HG03575 (cell line): ENCODE results near the gene AKIRIN2.

Experiments
- ATAC-seq: cut with Tn5 transposase; IDR thresholded peaks from one replicate; pipeline ENCODE4 v1.9.1; 2021; ENCODE audit not compliant: unreplicated experiment, insufficient number of reproducible peaks, low FRiP score; ENCODE audit errors: extremely low read depth

Gene AKIRIN2

DNA sequence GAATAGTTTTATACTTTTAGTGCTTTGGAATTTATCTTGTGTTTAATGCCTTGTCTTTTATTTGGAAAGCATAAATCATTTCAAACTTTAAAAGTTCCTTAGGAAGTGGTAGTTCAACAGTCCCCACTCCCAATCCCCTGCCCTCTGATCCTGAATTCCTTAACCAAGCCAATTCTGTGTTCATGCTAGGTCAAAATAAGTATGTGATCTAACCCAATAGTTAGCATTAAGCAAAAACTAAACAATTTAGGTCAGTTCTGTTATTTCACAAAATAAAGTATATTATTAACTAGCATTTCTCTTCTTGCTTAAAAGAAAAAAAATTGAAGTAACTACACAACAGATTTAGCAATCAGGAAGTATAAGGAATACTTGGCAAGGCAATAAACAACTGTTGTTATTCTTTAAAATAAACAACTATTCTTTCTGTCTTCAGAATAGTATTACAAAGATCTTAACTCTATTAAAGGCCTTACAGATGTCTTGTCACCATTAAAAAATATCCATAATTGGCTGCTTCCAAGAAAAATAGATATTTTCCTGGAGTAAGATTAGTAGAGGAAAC, 37.0 kb downstream of the AKIRIN2 start:
- ATAC-seq: no peak

DNA sequence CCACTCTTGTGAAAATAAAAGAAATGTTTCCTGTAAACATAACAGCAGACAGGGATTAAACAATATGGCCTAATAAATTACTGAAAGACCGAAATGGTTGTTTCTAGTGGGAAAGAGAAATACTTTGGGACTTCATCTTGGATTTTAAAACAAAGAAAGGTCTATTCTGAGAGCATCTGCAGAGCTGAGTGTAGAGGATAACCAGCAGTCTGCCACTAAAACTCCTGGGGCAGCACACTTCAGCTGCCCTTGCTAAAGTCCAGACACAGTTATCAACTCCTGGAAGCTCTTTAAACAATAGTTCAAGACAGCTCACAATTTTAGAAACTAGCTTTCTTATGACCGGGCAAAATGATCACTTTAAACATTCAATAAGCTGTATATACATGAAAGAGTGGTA, 38.6 kb downstream of the AKIRIN2 start:
- ATAC-seq: no peak

DNA sequence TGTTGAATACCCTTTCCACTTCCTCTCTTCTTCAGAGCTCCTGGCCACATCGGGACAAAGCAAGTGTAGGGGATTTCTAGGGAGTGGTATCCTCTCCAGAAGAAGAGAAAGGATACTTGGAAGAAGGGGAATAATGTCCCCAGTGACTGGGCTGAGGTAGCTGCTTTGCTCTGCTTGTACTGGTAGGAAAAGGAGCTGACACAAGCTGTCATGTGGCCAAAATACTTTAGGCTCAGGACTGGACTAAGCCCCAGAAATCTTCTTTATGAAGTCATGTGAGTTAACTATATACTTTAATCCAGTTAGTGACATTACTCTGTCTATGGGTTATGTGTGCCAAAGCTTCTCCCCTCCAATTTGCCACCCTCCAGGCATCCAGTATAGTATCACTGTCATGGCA, 40.5 kb downstream of the AKIRIN2 start:
- ATAC-seq: no peak

DNA sequence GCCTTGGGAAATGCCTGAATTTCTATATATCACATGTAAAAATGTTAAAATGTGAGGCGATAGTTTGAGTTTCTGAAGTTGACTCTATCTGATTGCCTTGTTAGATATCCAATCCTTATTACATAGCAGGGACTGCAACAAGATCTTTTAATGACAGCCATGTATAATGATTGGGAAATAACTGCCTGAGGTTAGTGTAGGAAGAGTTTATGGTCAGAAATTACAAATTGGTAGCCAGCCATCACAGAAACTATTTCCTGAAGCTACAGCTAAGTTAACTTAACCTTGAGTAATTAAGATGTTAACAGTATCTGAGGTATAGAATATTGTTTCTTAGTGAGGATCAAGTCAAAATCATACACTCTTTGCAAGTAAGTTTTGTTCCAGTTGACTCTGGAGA, 41.0 kb downstream of the AKIRIN2 start:
- no peak for ATAC-seq

DNA sequence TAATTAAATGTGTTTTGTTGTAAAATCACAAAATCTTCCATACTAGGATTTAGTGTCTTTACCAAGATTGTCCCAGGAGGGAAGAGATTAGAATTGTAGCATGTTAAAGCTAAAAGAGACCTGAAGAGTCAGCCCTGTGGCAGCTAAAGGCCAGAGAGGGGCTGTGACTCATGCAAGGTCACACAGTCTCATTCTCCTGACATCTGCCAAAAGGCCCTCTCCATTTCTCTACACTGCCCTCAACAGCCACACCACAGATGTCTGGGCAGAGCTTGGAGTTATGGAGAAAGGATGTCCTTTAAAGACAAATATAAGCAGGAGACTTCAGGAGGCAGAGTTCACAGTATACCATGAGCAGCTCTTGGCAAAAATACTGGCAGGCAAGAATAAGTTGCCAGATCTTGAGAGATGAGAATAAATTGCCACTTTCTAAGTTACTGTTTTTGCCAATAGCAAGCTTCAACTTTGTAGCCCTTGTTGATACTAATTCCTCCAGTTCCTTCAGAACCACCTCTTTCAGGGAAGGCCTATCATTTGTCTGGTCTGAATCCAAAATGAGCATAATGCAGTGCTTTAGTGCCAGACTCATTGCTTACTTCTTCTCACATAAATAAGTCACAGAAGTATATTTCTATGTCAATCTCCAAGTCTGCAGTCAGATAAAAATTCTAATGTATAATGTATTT, 41.7 kb downstream of the AKIRIN2 start:
- ATAC-seq: no peak

DNA sequence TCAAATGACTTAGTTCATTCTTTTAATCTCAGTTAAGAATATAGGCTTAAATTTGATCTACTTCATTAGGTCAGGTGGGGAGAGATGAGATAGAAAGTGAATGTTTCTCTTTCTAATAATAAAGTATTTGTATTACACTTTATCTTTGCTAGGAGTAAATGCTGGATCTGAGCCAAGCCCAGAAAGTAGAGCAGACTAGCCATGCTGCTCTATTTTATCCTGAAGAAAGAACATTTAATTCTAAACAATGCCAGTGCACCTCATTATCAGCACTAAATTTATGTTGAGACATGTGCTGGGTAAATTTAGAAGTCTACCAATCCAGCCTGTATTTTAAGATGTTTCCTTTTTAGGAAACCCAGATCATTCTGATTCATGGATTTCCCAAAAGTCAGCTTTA, 43.5 kb downstream of the AKIRIN2 start:
- no peak for ATAC-seq

DNA sequence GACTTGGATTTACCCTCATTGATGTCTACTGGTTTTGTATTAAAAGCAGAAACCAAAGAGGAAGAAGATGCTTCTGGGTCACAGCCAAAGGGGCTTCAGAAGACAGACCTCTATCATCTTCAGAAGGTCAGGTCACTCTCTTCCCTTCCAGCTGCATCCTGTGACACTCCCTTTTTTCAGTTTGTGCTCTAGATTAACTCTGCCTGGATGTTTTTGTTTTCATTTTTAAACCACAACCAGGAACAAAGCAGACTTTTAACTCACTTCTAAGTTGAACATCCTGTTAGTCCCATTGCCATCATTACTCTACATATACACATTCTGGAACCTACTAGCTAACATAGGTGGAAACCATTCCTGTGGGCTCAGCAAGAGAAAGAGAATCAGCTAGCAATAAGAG, 45.2 kb downstream of the AKIRIN2 start:
- ATAC-seq: no peak

DNA sequence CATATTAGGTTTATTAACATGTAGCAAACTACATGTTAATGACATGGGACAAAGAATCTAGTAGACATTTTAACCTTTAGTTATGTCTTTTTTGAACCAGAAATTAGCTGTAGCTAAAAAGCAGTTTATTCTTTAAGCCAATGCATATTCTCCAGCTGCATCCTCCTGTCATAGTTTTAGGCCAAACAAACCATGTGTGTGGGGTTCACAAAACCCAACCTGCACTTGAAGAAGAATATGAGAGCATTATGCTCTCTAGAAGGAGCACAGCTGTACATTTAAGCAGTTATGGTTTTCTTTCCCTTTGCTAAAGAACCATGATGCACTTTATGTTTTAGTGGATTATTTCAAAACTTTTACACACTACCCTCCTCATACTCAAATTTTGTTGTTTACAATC, 46.2 kb downstream of the AKIRIN2 start:
- ATAC-seq: no peak

DNA sequence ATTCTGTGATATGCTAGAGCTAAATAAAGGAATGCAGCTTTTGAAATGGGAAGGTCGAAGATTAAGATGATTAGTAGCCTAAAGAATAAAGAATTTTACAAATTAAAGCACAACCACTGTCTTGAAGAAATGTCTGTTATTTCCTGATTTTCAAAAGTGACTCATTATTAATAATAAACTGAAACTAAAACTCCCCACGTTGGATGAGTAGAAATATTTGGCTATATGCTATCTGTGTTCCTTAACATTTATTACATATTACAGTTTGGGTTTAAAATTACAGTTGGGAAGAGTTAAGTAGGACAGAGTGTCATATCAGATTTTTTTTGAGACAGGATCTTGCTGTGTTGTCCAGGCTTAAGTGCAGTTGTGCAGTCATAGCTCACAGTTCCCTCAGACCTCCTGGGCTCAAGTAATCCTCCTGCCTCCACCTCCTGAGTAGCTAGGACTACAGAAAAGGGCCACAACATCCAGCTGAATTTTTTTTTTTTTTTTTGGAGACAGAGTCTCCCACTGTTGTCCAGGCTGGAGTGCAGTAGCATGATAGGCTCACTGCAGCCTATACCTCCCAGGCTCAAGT, 47.1 kb downstream of the AKIRIN2 start:
- ATAC-seq: no peak

DNA sequence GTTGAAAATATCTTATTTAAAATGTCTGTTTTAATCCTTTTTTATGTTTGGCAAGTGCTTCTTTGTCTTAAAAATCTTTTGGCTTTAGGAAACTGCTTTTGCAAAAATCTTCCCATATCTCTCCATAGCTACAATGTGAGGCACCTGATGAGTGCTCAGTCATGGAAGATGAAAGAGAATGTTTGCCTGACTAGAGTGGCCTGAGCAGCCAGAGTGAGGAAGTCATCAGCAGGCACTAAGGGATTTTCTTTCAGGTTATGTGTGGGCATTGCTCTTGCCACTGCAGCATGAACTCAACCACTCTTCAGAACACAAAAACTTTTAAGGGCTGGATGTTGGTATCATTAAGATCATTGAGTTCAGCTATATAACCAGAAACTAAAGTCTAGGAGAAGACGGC, 47.9 kb downstream of the AKIRIN2 start:
- ATAC-seq: no peak

DNA sequence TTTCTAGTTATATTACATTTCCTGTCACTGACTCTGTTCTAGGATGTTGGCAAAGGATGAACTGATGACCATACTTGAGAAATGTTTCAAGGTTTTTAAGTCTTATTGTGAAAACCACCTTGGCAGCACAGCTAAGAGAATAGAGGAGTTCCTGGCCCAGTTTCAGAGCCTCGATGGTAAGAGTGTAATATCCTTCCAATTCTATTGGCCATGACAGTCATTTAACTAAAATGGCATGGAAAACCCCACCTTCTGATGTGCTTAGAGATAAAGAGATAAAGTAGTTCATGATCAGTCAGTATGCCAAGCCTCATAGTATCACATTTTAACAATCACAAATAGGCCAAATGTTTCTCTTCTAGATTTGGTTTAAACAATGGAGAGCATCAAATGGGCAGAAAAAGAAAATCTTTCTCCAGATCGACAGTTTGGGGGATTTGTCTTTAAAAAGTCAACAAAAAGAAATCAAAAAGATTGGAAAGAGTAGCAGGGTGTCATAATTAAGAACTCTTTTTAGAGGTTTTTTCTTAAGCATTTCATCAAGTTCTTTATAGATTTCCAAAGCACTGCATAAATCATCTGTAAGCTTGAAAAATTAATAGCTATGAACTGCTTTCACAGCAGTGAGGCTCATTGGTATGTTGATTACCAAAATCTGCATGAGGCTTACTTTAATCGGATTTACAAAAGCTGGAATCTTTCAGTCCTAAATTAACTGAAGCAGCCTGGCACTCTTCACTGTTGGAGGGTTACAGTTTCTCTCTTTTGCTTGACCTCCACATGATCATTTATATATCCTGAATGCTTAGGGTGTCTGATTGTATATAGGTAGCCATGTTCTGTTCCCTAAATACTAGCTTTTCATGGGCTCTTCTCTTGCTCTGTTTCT, 48.7 kb downstream of the AKIRIN2 start:
- no peak for ATAC-seq

DNA sequence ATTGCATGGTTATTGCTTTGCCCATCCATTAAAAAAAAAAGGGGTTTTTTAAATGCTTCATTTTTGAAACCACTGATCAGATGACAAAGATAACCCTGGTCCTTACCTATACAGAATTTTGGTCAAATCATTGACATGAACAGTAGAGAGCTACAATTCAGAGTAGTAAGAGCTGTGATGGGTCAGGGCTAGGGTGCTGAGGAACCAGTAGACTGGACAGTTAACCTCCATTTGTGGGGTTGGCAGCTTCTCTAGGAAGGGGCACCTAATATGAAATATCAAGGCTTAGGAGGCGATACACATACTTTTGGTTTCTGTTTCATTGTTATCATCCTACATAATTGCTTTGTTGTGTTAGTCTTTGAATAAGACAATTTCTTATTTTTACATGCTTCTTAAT, 57.0 kb downstream of the AKIRIN2 start:
- ATAC-seq: no peak

DNA sequence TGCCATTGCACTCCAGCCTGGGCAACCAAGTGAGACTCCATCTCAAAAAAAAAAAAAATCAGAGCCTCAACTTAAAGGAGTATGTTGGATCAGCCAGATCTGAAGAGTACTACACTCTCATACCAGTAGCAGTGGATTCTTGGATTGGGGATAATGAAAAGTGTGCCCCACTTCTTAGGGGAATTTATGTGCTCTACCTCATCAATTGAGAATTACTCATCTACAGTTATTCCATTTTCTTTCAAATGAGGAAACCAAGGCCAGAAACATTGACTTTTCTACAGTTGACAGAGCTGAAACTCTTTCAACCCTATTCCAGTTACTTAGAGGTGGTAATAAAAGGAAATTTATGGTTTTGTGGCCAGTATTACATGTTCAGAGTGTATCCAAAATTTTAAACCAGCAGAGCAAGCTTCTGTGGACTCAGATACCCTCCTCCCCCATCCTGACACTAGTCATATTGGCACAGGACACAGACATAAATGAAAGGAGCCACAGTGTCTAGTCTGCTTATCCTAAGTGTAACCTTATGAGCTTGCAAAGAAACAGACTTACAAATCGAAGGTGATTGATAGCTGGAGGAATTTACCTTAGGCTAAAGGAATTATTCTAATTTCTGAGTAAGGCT, 60.9 kb downstream of the AKIRIN2 start:
- no peak for ATAC-seq

DNA sequence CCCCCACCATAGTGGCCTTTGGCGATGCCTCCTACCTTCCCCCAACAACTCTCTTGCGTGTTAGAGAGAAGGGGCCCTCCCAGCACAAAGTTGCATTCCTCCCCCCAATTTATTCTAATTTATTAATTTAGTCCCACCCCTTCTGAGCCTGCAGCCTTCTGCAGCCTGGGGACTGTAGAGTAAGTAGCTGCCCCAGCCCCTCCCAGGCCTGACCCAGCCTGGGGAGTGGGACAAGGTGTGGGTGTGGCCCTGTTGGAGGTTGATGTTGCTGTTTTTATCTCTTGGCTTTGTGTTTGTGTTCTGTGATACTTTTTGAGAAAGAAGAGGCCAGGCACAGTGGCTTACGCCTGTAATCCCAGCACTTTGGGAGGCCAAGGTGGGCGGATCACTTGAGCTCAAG, 62.7 kb downstream of the AKIRIN2 start:
- no peak for ATAC-seq

DNA sequence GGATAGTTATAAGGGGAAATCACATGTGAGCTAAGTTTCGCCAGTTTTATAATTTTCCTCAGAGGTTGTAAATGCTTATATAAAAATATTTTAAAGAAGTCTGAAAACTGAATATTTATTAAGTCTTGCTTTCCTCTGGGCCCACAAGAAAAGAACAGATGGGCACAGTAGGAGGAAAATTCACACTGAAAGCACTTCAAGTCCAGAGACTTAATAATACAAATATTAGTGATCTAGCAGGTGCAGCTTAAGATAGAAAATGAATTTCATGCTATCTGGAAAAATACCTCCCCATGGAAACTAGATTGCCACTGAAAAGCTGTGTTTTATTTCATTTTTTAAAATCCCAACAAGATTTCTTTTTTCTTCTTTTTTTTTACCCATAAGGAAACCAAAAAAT, 64.9 kb downstream of the AKIRIN2 start:
- ATAC-seq: no peak

DNA sequence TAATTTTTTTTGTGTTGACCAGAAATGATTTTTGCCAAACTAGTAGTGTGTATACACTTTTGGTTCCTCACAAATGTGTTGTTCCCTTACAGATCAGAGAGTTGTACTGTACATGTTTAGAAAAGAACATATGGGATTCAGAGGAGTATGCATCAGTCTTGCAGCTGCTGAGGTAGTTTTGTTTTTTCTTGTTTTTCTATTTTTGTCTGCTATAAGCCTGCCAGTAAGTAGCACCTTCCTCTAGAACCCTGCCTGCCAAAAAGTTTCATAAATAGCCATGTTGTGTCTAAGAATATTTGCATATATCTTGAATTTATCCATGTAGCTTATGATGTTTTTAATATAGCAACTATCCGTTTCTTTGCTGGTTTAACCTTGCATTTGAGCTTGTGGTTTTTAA, 65.7 kb downstream of the AKIRIN2 start:
- no peak for ATAC-seq

DNA sequence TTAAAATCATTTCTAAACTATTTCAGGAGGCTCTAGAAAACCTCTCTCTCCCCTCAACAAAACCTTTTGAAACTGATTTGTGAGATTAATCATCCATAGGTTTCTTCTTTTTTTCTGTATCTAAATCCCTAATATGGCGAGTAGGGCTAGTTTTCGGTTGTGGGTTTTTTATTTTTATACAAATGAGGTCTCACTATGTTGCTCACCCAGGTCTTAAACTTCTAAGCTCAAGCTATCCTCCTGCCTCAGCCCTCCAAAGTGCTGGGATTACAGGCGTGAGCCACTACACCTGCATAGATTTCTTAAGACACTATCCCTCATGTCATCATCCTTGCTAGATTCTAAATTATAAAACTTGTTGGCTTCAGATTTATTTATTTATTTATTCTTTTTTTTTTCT, 68.2 kb downstream of the AKIRIN2 start:
- no peak for ATAC-seq

DNA sequence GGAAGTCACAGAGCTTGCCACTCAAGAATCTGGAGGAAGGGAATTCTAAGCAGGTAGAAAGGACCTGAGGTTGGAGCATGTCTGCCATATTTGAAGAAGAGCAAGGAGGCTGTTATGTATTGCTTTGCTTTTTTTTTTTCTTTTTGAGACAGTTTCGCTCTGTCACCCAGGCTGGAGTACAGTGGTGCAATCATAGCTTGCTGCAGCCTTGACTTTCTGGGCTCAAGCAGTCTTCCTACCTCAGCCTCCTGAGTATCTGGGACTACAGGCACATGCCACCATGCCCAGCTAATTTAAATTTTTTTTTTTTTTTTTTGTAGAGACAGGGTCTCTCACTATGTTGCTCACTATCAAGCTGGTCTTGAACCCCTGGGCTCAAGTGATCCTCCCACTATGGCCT, 71.3 kb downstream of the AKIRIN2 start:
- ATAC-seq: no peak

DNA sequence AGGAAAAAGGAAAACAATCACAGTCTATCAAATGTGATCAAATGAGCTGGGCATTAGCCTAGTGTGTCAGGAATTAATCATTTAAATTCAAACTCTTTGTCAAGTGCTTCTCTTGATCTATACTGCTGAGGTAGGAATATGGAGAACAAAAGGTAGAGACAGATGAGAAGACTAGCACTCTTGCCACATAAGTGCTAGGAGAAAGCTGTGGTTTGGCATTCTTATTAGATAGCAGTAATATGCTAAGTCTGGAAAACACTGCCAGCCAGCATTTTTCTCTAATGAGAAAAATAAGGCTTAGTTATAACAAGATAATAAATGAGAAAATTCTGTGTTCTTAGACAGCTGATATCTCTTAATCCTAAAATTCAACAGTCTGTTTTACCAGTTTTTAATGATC, 73.2 kb downstream of the AKIRIN2 start:
- no peak for ATAC-seq
